Measurements from ENCODE around the gene DDX1.

DNA sequence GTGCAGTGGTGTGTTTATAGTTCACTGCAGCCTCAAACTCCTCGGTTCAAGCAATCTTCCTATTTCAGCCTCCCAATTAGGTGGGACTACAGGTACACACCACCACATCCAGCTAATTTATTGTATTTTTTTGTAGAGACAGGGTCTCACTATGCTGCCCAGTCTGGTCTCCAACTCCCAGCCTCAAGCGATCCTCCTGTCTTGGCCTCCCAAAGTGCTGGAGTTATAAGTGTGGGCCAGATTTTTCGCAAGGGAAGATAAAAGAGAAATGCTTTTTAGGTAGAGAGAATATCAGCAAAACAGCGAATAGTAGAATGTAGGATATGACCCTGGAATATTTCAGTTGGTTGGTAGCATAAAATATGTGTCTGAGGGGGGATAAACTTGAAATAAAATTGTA is 4.3 kb downstream of the DDX1 start:
- TF ChIP-seq, protein P1, sequence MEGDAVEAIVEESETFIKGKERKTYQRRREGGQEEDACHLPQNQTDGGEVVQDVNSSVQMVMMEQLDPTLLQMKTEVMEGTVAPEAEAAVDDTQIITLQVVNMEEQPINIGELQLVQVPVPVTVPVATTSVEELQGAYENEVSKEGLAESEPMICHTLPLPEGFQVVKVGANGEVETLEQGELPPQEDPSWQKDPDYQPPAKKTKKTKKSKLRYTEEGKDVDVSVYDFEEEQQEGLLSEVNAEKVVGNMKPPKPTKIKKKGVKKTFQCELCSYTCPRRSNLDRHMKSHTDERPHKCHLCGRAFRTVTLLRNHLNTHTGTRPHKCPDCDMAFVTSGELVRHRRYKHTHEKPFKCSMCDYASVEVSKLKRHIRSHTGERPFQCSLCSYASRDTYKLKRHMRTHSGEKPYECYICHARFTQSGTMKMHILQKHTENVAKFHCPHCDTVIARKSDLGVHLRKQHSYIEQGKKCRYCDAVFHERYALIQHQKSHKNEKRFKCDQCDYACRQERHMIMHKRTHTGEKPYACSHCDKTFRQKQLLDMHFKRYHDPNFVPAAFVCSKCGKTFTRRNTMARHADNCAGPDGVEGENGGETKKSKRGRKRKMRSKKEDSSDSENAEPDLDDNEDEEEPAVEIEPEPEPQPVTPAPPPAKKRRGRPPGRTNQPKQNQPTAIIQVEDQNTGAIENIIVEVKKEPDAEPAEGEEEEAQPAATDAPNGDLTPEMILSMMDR (IDR thresholded peaks at IDR 0.05; ENCODE audit: low read depth, low read length) = no peak
- no peak for TF ChIP-seq POLR2A (IDR thresholded peaks at IDR 0.05; ENCODE audit: extremely low read depth, insufficient read length)
